Pulmonary artery endothelial cell (primary cell): Measurements from ENCODE around the gene KLHL36. TPM values are rescaled to one million over a fixed set of nuclear protein-coding genes. Genes with fewer than 3 reads are reported as not detected.
"Not testable (repeated sequence)": the region's sequence is repeated elsewhere in the genome, so short reads cannot be mapped to it uniquely, and the experiment has no call there.

Experiments
- DNase-seq: peaks from one replicate; pipeline ENCODE4 v3.0.0-alpha.2; 2011; ENCODE audit warnings: low read depth, low spot score
- total RNA-seq: library from RNA; depleted of rRNA; stranded (reverse); fragments of >200 nt; gene quantifications from 2 replicates; pipeline ENCODE4 v1.2.3, GENCODE V29; 2014

The KLHL36 gene
- total RNA-seq, 1 donor from 2014 or later, result 63.6 TPM

DNA sequence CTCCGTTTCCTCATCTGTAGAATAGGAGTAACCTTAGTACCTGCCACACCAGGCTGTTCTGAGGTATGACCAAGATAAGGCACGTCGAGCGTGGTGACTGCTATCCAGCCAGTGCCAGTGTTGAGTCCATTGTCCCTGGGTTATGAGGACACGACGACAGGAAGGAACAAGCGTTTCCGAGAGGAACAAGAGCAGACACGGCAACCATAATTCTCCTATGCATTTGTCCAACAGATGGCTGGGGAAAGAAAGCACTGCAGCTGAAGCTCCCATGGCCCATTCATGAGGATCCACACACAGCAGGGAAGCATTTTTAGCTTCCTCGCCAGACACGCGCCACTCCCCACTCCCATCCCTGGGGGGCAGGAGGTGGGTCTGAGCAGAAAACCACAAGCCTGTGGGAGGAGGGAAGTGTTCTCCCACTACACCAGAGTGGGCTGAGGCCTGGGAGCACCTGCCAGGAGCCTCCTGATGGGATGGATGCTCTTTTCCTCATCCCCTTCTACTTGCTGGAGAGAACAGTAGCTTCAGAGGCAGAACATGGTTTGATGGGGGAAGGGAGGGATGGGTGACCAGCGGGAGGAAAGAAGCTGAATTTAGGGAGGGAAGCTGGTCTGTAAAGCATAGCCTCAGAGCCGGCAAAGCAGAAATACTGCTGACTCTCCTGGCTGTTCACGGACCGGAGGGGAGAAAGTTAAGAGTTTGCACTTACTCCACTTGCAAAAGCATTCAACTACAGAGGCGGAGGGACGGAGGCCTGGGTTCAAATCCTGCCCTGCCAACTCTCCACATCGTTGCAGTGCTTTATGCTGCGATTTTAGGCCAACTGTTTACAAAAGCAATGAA is 33.1 kb upstream of the KLHL36 start:
- DNase-seq, result no peak

DNA sequence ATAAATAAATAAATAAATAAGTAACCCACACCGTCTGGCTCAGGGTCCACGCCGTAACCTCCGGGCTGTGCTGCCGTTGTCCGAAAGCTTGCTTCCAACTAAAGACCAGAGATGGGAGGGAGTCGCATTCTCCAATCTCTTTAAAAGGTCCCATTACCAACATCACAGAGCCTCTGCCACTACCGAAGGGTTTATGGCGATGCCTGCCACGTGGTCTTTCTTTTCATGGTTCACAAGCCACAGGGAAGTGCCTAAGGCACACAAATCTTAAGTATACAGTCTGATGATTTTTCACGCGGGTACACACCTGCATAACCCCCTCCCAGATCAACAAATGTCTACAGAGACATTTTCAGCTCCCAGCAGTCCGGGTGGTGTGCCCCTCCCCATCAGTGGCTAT is 31.8 kb upstream of the KLHL36 start:
- DNase-seq, result no peak

DNA sequence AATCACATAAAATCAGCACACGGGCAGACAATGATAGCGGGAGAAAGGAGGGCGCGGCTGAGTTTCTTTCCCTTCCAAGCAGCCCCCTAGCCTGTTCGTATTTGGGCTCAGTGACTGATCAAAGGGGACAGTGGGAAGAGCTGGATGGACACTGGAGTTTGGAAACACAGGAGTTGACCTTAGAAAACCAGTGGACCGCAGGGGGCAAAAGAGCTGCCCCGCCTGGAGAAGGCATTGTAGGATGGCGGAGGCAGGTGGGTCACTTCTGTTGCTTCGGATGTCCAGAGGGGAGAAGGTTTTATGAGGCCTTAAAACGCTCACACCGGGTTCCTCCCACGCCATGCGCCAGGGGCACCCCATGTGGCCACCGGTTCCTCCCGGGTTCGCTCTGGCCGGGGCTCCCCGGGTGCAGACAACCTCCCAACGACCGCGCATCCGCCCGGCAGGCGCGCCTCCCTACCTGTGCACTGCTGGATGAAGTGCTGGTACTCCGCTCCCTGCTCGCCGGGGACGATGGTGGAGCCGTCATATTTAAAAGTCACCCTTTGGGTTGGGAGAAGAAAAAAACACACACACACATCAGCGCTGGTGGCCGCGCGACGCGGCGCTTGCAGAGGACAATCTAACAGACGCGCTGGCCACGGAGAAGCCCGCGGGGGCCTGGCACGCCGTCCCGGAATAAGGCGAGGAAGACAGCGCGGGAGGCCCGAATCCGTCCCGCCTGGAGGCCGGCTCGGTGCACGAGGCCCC is 31.1 kb upstream of the KLHL36 start:
- no peak for DNase-seq

DNA sequence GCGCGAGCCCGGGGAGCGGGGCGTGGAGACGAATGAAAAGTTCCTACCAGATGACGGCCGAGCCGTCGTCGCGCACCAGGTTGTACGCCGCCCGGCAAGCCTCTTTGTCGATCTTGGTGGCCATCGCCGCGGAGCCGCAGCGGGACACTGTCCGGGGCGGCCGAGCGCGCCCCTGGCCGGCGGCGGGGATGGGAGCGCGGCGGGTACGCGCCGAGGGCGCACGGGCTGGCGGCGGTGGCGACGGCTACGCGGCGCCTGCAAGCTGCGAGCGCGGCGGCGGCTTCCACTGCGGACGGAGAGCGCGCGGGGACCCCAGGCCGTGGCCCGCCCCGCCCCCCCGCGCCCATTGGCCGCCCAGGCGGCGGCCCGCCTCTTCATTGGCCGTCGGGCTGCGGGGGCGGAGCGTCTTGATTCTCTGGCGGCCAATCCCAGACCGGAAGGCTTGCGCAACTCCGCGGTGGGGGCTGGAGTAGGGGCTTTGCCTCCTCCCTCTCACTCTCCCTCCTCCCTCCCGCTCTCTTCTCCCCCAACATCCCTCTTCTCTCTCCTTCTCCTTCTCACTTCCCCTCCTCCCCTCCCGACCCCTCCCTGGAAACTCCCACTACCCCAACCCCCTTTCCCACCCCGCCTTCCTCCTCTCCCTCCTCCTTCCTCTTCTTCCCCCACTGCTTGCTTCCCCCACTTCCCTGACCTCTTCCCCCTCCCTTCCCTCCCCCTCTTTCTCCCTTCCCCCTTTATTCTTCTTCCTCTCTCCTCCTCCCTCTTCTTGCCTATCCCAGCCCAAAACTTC is 30.3 kb upstream of the KLHL36 start, which contains the start of gene COTL1:
TSS of gene COTL1 (minus strand) at position 288 of the 790 bp plus-strand sequence. CDS start at position 124, 164 bp downstream.
- DNase-seq, result peak; percentile 81

DNA sequence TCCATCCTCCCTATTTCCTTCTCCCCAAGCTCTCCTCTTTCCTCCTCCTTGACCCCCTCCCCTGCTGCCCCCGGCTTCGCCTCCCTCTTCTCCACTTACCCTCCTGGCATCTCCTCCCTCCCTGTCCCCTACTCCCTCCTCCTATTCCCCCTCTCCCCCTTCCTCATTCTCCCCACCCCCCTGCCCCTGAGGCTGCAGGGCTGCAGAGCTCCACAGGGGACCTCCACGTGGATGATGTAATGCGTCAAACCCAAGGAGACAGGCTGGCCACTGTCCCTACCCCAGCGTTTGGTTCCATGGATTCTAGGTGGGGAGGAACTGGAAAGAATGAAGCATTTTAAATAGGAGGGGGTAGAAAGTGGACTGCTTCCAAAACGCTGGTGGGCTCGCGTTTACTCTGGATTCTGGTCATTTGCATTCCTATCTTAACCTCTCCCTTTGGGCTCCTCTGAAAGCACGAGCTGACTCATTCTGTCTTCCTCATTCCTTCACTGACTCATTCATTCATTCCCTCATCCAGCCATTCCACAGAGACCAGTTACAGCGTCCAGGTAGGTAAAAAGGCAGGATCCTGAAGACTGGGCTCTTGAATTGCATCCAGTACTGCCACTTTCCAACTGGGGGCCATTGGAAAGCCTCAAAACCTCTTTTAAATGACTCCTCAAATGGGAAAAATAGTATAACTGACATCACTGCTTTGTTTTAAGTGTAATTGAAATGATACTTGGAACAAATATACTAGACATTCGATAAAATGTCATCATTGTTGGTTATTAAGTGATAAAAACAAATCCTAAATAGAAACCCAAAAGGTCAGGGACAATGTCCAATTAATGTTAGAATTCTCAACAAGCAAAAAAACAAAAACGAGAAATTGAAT is 29.5 kb upstream of the KLHL36 start:
- DNase-seq, result peak; percentile 69

DNA sequence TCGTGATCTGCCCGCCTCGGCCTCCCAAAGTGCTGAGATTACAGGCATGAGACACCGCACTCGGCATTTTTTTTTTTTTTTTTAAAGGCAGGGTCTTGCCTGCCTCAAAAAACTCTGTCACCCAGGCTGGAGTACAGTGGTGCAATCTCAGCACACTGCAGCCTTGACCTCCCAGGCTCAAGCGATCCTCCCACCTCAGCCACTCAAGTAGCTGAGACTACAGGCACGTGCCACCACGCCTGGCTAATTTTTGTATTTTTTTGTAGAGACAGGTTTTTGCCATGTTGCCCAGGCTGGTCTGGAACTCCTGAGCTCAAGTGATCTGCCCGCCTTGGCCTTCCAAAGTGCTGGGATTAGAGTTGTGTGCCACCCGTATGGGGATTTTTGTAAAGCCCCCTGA is 27.4 kb upstream of the KLHL36 start:
- DNase-seq, result not testable (repeated sequence)

DNA sequence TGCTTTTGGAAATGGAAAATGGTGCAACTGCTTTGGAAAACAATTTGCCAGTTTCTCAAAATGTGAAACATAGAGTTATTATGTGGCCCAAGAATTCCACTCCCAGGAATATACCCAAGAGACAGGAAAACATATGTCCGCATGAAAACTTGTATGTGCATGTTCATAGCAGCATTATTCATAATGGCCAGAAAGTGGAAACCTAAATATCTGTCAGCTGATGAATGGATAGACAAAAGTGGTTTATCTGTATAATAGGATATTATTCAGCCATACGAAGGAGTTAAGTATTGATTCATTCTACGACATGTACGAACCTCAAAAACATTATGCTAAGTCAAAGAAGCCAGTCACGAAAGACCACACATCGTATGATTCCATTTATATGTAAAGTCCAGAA is 22.8 kb upstream of the KLHL36 start:
- no peak for DNase-seq

DNA sequence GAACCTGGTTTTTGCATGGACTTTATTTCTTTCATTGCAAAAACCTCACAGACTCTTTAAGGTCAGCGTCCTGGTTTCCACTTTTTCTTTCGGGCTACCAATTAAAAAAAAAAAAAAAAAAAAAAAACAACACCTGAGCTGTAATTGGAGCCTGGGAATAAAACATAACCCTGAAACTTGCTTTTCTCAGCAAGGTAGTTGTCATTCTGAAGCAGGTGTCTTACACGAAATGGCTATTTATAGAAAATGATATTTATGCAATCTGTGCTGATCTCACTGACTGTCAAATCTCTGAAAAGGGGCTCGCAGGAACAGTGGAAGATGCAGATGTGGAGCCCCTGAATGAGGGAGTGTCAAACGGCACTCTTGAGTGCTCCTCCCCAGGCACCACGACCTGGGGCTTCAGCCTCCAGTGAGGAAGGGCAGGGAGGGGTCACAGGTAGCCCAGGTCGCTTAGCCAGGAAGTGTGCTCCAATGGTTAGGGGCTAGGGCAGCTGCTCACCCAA is 20.0 kb upstream of the KLHL36 start:
- no peak for DNase-seq

DNA sequence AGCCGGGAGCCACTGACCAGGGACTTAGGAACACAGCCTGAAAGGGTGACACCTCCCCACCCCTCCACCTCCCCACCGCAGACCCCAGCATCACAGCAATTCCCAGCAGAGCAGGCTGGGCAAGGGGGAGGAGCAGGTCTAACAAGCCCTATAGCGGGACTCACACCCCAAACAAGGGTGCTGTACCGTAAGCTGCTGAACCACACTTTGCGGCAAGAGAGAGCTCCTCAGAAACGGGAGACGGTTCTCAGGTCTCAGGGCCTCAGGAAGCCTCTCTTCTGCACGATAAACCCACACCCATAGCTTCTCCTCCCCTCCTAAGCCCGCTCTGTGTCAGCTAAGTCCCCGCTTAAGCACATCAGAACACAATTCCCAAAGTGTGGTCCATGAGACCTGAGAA is 18.7 kb upstream of the KLHL36 start:
- DNase-seq, result no peak

DNA sequence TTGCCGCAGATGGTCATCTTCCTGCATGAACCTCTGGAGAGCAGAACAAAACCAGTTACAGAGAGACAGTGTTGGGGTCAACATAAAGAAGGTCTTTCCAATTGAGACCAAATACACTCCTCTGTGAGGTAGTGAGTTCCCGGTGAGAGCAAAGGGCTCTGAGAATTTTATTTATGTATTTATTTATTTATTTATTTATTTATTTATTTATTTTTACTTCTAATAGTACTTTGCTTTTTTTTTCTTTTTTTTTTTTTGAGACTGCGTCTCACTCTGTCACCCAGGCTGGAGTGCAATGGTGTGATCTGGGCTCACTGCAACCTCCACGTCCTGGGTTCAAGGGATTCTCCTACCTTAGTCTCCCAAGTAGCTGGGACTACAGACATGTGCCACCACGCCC is 18.3 kb upstream of the KLHL36 start:
- DNase-seq, result no peak

DNA sequence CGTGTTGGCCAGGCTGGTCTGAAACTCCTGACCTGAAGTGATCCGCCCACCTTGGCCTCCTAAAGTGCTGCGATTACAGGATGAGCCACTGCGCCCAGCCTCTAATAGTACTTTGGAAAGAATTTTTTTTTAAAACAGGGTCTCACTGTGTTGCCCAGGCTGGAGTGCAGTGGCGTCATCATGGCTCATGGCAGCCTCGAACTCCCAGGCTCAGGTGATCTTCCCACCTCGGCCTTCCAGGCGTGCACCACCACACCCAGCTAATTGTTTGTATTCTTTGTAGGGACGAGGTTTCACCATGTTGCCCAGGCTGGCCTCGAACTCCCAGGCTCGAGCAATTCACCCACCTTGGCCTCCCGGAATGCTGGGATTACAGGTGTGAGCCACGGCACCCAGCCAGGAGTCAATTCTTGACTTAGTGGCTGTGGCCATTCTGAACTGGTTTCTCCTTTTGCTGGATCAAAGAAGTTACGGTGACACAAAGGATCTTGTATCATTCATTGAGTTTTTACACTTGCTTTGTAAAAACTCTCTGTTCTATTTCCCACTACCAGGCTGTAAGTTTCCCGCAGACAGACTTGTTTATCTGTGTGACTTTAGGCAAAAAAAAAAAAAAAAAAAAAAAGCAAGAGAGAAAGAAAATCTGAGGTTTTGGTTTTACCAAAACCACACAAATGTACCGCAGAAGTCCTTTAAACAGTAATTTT is 17.7 kb upstream of the KLHL36 start:
- DNase-seq, result no peak

DNA sequence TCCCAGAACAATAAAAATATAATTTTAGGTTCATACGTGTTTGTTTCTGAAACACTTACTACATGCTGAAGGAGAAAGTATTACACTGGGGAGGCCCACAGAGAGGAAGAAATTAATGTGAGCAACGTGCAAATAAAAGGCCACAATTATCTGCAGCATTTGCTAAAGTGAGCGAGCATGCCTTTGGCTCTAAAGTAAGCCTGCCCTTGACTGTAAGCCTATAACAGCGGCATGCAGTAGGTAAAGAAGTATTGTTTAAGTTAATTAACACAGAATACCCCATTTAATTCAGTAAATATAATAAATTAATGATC is 17.2 kb upstream of the KLHL36 start:
- DNase-seq, result no peak

DNA sequence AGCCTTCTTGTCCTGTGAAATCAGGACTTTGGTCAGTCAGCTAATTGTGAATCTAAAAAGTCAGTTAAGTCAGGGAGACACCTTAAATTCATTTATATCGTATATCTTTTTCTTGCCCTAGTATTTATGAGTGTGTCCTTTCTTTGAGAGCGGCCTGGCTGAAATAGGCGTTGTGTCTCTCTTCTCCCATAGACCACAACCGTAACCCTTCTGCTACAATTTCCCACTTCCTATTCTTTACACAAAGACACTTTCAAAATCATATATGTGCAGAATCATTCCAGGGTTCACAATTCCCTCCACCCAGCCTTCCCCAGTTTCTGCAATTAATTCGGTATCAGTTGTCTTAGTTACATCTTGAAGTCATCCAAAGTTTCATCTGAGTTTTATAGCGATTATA is 16.4 kb upstream of the KLHL36 start:
- DNase-seq, result no peak

DNA sequence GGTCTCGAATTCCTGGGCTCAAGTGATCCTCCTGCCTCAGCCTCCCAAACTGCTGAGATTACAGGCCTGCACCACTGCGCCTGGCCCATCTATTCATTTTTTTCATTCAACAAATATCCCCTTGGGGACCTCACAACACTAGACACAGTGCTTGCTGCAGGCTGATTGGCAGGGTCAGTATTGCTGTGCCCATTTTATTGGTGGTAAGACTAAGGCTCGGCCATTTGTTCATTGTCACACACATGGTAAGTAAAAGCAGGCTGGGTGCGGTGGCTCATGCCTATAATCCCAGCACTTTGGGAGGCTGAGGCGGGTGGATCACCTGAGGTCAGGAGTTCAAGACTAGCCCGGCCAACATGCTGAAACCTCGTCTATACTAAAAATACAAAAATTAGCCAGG is 15.4 kb upstream of the KLHL36 start:
- DNase-seq, result not testable (repeated sequence)

DNA sequence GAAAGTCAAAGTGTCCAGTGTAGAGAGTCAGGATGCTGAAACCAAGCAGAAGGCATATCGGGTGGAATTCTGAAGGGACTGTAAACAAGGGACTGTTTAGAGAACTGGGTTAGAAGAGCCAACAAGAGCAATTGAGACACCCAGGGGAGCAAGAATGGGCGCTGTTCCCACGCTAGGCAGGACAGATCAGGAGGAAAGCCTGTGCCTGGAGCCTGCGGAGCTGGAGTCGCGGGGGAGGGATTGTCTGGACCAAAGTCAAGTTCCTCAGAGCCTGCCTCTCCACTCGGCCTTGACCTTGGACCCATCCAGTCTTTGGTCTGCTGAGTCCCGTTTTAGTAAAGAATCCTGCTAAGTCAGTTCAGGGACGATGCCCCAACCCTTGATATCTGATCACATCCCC is 14.7 kb upstream of the KLHL36 start:
- DNase-seq, result no peak

DNA sequence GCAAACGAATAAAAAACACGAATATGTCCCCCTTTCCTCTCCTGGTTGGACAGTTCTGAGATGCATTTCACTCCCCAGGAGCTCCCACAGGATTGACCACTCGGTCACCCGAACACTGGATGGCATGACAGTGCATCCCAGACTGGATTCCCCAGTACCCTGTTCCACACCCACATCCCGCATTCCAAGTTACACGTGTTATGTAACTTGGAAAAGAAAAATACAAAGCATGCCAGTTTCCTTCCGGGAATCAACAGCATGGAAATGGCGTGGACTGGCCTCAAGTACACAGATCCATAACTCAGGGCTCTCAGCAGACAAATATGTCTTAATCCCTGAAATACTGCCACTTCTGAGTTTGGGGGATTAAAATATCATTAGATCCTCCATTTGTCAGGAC is 12.6 kb upstream of the KLHL36 start:
- DNase-seq, result no peak

DNA sequence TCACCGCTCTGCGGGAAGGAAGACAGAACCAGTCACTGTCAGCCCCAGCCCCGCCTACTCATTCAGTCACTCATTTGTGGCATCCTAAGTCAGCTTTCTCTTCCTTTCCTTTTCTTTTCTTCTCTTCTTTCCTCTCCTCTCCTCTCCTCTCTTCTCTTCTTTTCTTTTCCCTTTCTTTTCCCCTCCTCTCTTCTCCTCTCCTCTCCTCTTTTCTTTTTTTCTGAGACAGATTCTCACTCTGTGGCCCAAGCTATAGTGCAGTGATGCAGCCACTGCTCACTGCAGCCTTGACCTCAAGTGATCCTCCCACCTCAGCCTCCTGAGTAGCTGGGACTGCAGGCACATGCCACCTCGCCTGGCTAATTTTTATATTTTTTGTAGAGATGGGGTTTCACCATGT is 10.6 kb upstream of the KLHL36 start:
- no peak for DNase-seq

DNA sequence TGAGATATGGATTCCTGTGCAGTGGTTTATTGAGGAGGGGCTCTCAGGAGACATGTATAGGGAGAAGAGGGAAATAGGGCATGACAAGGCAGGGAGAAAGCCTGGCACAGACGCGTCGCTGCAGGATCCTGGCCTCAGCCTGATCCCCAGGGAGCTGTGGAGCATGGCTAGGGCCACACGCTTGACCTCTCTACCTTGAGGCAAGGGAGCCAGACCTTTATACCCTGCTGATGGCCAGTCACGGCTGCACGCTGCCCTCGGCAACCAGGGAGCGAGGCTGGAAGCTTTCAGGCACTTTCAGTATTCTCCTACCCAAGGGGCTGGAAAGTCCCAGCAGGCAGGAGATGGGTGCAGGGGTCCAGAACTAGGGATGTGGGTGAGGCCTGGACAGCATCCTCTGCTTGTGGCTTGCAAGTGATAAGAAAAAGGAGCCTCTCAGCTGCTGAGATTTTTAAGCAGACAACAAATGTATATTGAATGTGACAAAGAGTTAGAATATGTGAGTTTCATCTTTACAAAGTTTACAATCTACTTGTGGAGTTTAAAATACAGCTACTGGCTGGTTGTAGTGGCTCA is 10.0 kb upstream of the KLHL36 start:
- no peak for DNase-seq

DNA sequence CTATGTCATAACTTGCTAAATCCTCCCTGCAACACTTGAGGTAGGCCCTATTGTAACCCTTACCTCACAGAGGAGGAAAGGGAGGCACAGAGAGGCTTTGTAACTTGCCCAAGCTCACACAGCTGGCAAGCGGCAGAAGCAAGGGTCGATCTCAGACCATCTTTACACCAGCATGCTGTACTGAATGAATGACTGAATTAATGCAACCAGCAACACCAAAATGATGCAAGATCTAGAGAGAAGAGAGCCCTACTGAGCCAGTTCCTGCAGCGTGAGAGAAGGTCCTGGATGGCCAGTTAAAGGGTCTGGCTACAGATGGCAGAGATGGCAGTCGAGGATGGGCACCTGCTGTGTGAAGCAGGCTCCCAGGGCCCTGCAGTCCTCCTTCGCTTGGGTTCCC is 8.2 kb upstream of the KLHL36 start:
- DNase-seq, result no peak
